ENCODE data around the gene SLC9A1.
"Not testable (repeated sequence)": the region's sequence is repeated elsewhere in the genome, so short reads cannot be mapped to it uniquely, and the experiment has no call there.

Gene SLC9A1

GRCh38 chr1:27132624-27133023, 22.3 kb downstream of the SLC9A1 start:
- DNase-seq (ENCODE audit: low spot score) = no peak

GRCh38 chr1:27132147-27132546, 22.8 kb downstream of the SLC9A1 start:
- DNase-seq (ENCODE audit: low spot score) = no peak

- DNase-seq (ENCODE audit: low spot score) = no peak
Observed at GRCh38 chr1:27130798-27131197, 24.1 kb downstream of the SLC9A1 start.

GRCh38 chr1:27129225-27129624, 25.7 kb downstream of the SLC9A1 start:
- no peak for DNase-seq (ENCODE audit: low spot score)

GRCh38 chr1:27127419-27127818, 27.5 kb downstream of the SLC9A1 start:
- DNase-seq (ENCODE audit: low spot score) = no peak

GRCh38 chr1:27126391-27126790, 28.5 kb downstream of the SLC9A1 start:
- no peak for DNase-seq (ENCODE audit: low spot score)

- DNase-seq (ENCODE audit: low spot score) = not testable (repeated sequence)
Observed at GRCh38 chr1:27125125-27125524, 29.8 kb downstream of the SLC9A1 start.

GRCh38 chr1:27124405-27124804, 30.5 kb downstream of the SLC9A1 start:
- no peak for DNase-seq (ENCODE audit: low spot score)

- peak; percentile 71 for DNase-seq (ENCODE audit: low spot score)
Observed at GRCh38 chr1:27122652-27123051, 32.3 kb downstream of the SLC9A1 start.

GRCh38 chr1:27120854-27121253, 34.1 kb downstream of the SLC9A1 start:
- DNase-seq (ENCODE audit: low spot score) = no peak

- no peak for DNase-seq (ENCODE audit: low spot score)
Observed at GRCh38 chr1:27118440-27118689, 36.6 kb downstream of the SLC9A1 start.

GRCh38 chr1:27117733-27118439, 37.0 kb downstream of the SLC9A1 start:
- no peak for DNase-seq (ENCODE audit: low spot score)

GRCh38 chr1:27116697-27117096, 38.2 kb downstream of the SLC9A1 start:
- DNase-seq (ENCODE audit: low spot score) = no peak

GRCh38 chr1:27116232-27116631, 38.7 kb downstream of the SLC9A1 start:
- no peak for DNase-seq (ENCODE audit: low spot score)

GRCh38 chr1:27114546-27114945, 40.4 kb downstream of the SLC9A1 start:
- DNase-seq (ENCODE audit: low spot score) = no peak

GRCh38 chr1:27113861-27114260, 41.1 kb downstream of the SLC9A1 start:
- no peak for DNase-seq (ENCODE audit: low spot score)

GRCh38 chr1:27111626-27112573, 43.0 kb downstream of the SLC9A1 start:
- DNase-seq (ENCODE audit: low spot score) = peak; percentile 85

GRCh38 chr1:27109103-27109822, 45.7 kb downstream of the SLC9A1 start:
- DNase-seq (ENCODE audit: low spot score) = no peak

GRCh38 chr1:27108588-27108987, 46.3 kb downstream of the SLC9A1 start:
- no peak for DNase-seq (ENCODE audit: low spot score)

GRCh38 chr1:27106561-27107323, 48.2 kb downstream of the SLC9A1 start:
- no peak for DNase-seq (ENCODE audit: low spot score)

GRCh38 chr1:27105018-27105417, 49.9 kb downstream of the SLC9A1 start:
- no peak for DNase-seq (ENCODE audit: low spot score)

GRCh38 chr1:27103498-27103897, 51.4 kb downstream of the SLC9A1 start:
- DNase-seq (ENCODE audit: low spot score) = no peak

Measured in COLO829 (cell line).